GM18909 (cell line): ENCODE data around the gene NFE2L2.
"Not testable (repeated sequence)": the region's sequence is repeated elsewhere in the genome, so short reads cannot be mapped to it uniquely, and the experiment has no call there.

Experiments used
- ATAC-seq: cut with Tn5 transposase; IDR thresholded peaks from one replicate; pipeline ENCODE4 v1.9.1; 2021; ENCODE audit warnings: mild to moderate bottlenecking; ENCODE audit not compliant: unreplicated experiment, poor library complexity

The NFE2L2 gene

GRCh38 chr2:177281400-177282180 lies 17.1 kb upstream of the NFE2L2 start:
- peak; percentile 63 for ATAC-seq

GRCh38 chr2:177279847-177280246 lies 15.3 kb upstream of the NFE2L2 start:
- no peak for ATAC-seq

GRCh38 chr2:177275743-177276055 lies 11.2 kb upstream of the NFE2L2 start:
- ATAC-seq = no peak

- no peak for ATAC-seq
These were observed 10.7 kb upstream of the NFE2L2 start for GRCh38 chr2:177275040-177275742.

- no peak for ATAC-seq
These were observed 8.9 kb upstream of the NFE2L2 start for GRCh38 chr2:177273408-177273807.

- ATAC-seq = no peak
These were observed 8.2 kb upstream of the NFE2L2 start for GRCh38 chr2:177272765-177273164.

GRCh38 chr2:177271981-177272666 lies 7.6 kb upstream of the NFE2L2 start:
- peak; percentile 63 for ATAC-seq

- no peak for ATAC-seq
These were observed 6.0 kb upstream of the NFE2L2 start for GRCh38 chr2:177270531-177270930.

GRCh38 chr2:177268901-177269300 lies 4.4 kb upstream of the NFE2L2 start:
- ATAC-seq = no peak

GRCh38 chr2:177268187-177268871 lies 3.8 kb upstream of the NFE2L2 start:
- no peak for ATAC-seq

- ATAC-seq = not testable (repeated sequence)
These were observed 2.4 kb upstream of the NFE2L2 start for GRCh38 chr2:177266955-177267354.

- peak; percentile 24 for ATAC-seq
These were observed 1.6 kb upstream of the NFE2L2 start for GRCh38 chr2:177265824-177266817.

GRCh38 chr2:177264209-177264692 lies 276 bp downstream of the NFE2L2 start:
- ATAC-seq = peak; percentile 24

- peak; percentile 56 for ATAC-seq
These were observed 897 bp downstream of the NFE2L2 start for GRCh38 chr2:177263451-177264208.

GRCh38 chr2:177262958-177263450 lies 1.5 kb downstream of the NFE2L2 start:
- ATAC-seq = no peak

- ATAC-seq = no peak
These were observed 2.4 kb downstream of the NFE2L2 start for GRCh38 chr2:177262092-177262491.

- ATAC-seq = no peak
These were observed 3.1 kb downstream of the NFE2L2 start for GRCh38 chr2:177261116-177262060.
